Calu3 (cell line): ENCODE data around the gene TRIM52. TPM values are rescaled to one million over a fixed set of nuclear protein-coding genes. Genes with fewer than 3 reads are reported as not detected.
"Not testable (repeated sequence)": the region's sequence is repeated elsewhere in the genome, so short reads cannot be mapped to it uniquely, and the experiment has no call there.

Experiments
- BruUV-seq: library from RNA; stranded (reverse); fragments of 400-500 nt; replicated peaks from 2 replicates; lab custom pipeline; 2021; lab: Mats Ljungman, UMichigan
- CTCF ChIA-PET: fragments of 300-600 bp; sonication (Branson Sonifier 250); formaldehyde crosslinking; loops from one replicate; lab custom pipeline; 2022; ENCODE audit warnings: antibody characterized with exemption; lab: Charles Lee
- DNase-seq: peaks from one replicate; pipeline ENCODE4 v3.0.0; 2022
- H3K27ac Mint-ChIP-seq: one replicate; pipeline ENCODE4 v1.8.0; 2022; ENCODE audit warnings: mixed read lengths; ENCODE audit not compliant: unreplicated experiment
- H3K27me3 Mint-ChIP-seq: one replicate; pipeline ENCODE4 v1.8.0; 2022; ENCODE audit warnings: mixed read lengths; ENCODE audit not compliant: unreplicated experiment
- H3K36me3 Mint-ChIP-seq: one replicate; pipeline ENCODE4 v1.8.0; 2022; ENCODE audit warnings: mild to moderate bottlenecking, moderate library complexity, mixed read lengths; ENCODE audit not compliant: insufficient read depth, unreplicated experiment
- H3K4me1 Mint-ChIP-seq: one replicate; pipeline ENCODE4 v1.8.0; 2022; ENCODE audit warnings: mild to moderate bottlenecking, low read depth, mixed read lengths; ENCODE audit not compliant: unreplicated experiment
- H3K4me3 Mint-ChIP-seq: one replicate; pipeline ENCODE4 v1.8.0; 2022; ENCODE audit warnings: mild to moderate bottlenecking, low read depth, moderate library complexity, mixed read lengths; ENCODE audit not compliant: unreplicated experiment
- H3K9me3 Mint-ChIP-seq: one replicate; pipeline ENCODE4 v1.8.0; 2022; ENCODE audit warnings: low read depth, mixed read lengths; ENCODE audit not compliant: unreplicated experiment
- intact Hi-C: fragments of 100-400 bp; cut with micrococcal nuclease; formaldehyde crosslinking; loops from one replicate; pipeline ENCODE4 v1.10.0; 2022; ENCODE audit not compliant: unreplicated experiment
- total RNA-seq: library from RNA; stranded (reverse); gene quantifications from 2 replicates; pipeline ENCODE4 v1.2.3, GENCODE V29; 2022
- TF ChIP-seq, protein P1 (sequence below): fragments of 200-600 bp; IDR thresholded peaks from one replicate; pipeline ENCODE4 v1.8.0; 2022; ENCODE audit warnings: antibody characterized with exemption; ENCODE audit not compliant: unreplicated experiment

Gene TRIM52
- total RNA-seq, 1 experiment from 2014 or later = 14.8 TPM

DNA sequence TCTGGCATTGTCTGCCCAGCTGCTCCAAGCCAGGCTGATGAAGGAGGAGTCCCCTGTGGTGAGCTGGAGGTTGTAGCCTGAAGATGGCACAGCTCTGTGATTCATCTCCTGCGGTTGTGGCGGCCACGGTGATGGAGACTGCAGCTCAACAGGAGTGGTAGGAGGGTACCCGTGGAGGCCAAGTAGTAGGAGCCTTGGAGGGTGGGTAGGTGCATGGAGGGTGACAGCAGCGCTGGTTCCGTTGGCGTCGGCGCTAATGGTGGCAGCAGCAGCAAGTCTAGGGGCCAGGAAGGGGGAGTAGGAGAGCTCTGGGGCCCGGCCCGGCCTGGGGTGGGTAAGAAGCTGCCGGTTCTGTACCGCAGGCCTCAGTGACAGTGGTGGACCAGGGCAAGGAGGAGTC lies 22.4 kb upstream of the TRIM52 start:
- no peaks in the 10 kb centered on the region for H3K4me1 Mint-ChIP-seq
- CTCF ChIA-PET = no interaction called here
- DNase-seq = no peak

DNA sequence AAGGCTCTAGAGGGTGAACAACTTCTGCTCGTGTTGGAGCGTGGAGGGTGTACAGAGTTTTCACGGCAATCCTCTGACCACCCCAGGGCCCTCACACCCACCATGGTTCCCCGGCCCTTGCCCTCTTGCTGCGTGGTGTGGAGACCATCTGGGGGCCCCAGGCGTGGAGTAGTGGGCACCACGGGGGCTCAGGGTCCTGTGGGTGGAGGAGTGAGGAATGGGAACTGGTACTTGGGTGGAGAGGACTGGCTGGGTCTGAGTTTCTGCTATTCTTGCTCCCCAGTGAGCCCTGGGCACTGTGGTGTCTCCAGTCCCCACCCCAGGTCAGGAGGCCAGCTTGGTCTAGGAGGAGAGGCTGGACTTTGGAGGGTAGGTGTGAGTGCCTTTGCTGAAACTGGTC lies 21.9 kb upstream of the TRIM52 start:
- TF ChIP-seq, protein P1, sequence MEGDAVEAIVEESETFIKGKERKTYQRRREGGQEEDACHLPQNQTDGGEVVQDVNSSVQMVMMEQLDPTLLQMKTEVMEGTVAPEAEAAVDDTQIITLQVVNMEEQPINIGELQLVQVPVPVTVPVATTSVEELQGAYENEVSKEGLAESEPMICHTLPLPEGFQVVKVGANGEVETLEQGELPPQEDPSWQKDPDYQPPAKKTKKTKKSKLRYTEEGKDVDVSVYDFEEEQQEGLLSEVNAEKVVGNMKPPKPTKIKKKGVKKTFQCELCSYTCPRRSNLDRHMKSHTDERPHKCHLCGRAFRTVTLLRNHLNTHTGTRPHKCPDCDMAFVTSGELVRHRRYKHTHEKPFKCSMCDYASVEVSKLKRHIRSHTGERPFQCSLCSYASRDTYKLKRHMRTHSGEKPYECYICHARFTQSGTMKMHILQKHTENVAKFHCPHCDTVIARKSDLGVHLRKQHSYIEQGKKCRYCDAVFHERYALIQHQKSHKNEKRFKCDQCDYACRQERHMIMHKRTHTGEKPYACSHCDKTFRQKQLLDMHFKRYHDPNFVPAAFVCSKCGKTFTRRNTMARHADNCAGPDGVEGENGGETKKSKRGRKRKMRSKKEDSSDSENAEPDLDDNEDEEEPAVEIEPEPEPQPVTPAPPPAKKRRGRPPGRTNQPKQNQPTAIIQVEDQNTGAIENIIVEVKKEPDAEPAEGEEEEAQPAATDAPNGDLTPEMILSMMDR = no peak
- Mint-ChIP-seq H3K4me1 (no peaks in the 10 kb centered on the region), H3K9me3 (no peaks in the 10 kb centered on the region), H3K36me3 (no peaks in the 10 kb centered on the region), H3K27ac (no peak overlapping the region), H3K4me3 (no peak overlapping the region), H3K27me3 (peaks cover 12% of the 10 kb centered on the region)
- no TSS peak for BruUV-seq
- CTCF ChIA-PET = no interaction called here
- intact Hi-C loops = no loop called here
- DNase-seq = no peak

More for the DNA sequence above, 22.4 kb upstream of the TRIM52 start:
- TF ChIP-seq, protein P1 = no peak
- H3K27me3 Mint-ChIP-seq = peaks cover 12% of the 10 kb centered on the region
- intact Hi-C loops = no loop called here
- H3K36me3 Mint-ChIP-seq = no peaks in the 10 kb centered on the region
- no peak overlapping the region for H3K27ac Mint-ChIP-seq
- H3K9me3 Mint-ChIP-seq = no peaks in the 10 kb centered on the region
- no peak overlapping the region for H3K4me3 Mint-ChIP-seq
- BruUV-seq = no TSS peak

DNA sequence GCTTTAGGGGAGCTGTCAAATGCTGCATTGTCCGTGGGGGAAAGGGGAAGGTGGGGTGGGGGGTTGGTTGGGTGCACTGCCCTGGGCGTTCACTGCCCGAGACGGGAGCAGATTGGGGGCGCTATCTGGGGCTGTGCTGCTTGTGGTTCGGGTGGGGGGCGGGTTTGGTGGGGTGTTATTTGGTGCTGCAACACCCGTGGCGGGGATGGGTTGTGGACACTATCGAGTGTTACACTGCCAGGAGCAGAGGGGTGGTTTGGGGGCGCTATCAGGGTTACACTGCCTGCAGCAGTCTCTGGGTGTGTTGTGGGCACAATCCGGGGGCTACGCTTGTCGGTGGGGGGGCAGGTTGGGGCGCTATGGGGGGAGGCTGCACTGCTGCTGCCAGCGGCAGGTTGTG lies 21.5 kb upstream of the TRIM52 start:
- H3K27ac Mint-ChIP-seq, H3K36me3 Mint-ChIP-seq, CTCF ChIA-PET, DNase-seq, H3K9me3 Mint-ChIP-seq, BruUV-seq, H3K4me1 Mint-ChIP-seq, intact Hi-C loops, H3K4me3 Mint-ChIP-seq: not testable (repeated sequence)
- peaks cover 12% of the 10 kb centered on the region for H3K27me3 Mint-ChIP-seq

DNA sequence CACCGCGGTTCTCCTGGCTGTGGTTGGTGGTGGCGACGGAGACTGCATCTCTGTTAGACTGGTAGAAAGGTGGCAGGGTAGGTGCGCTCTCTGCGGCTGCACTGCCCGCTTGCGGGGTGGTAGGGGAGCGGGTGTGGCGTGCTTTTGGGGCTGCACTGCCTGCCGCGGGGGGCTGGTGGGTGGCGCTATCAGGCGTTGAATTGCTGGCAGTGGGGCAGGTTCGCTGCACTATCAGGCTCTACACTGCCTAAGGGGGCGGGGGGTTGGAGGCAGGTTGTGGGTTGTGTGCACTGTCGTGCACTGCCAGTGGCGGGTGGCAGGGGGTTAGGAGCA lies 21.0 kb upstream of the TRIM52 start:
- Mint-ChIP-seq H3K9me3 (no peaks in the 10 kb centered on the region), H3K27me3 (peaks cover 9% of the 10 kb centered on the region), H3K27ac (no peak overlapping the region), H3K36me3 (no peaks in the 10 kb centered on the region), H3K4me1 (no peaks in the 10 kb centered on the region), H3K4me3 (no peak overlapping the region)
- TF ChIP-seq, protein P1 = no peak
- CTCF ChIA-PET = no interaction called here
- BruUV-seq = no TSS peak
- intact Hi-C loops = no loop called here
- no peak for DNase-seq

DNA sequence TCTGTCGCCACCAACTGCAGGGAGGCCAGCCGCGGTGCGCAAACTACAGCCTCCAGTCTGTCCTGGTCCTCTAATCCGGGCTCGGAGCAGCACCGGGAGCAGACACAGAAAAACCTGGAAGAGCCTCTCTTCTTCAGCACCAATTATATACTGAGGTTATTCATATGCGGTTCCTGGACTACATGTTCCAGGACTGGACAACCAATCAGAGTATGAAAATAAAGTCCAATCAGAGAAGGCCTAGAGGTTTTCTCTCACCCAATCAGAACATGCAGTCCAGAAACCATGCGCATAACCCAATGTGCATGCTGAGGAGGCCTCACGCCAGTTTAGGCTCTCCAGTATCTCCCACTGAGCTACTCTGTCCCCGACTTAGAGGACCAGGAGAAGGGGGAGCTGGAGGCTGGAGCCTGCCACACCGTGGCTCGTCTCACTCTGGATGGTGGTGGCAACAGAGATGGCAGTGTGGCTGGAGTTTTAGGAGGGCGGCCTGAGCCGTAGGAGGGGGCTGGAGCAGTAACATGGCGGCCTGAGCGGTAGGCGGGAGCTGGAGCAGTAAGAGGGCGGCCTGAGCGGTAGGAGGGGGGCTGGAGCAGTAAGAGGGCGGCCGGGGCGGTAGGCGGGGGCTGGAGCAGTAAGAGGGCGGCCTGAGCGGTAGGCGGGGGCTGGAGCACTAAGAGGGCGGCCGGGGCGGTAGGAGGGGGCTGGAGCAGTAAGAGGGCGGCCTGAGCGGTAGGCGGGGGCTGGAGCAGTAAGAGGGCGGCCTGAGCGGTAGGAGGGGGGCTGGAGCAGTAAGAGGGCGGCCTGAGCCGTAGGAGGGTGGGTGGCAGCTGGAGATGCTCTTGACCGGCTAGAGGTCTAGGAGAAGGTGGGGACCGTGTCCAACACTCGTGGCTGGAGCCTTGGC lies 20.4 kb upstream of the TRIM52 start:
- Mint-ChIP-seq H3K9me3 (no peaks in the 10 kb centered on the region), H3K27ac (no peak overlapping the region), H3K27me3 (peaks cover 3% of the 10 kb centered on the region), H3K4me3 (no peak overlapping the region), H3K4me1 (no peaks in the 10 kb centered on the region), H3K36me3 (no peaks in the 10 kb centered on the region)
- DNase-seq = no peak
- BruUV-seq = no TSS peak
- intact Hi-C loops = no loop called here
- TF ChIP-seq, protein P1 = no peak
- CTCF ChIA-PET = no interaction called here
